ENCODE data around the gene CNTNAP2. TPM values are rescaled to one million over a fixed set of nuclear protein-coding genes. Genes with fewer than 3 reads are reported as not detected.

Gene CNTNAP2
- total and polyA plus RNA-seq, 2 of the 13 experiments (the other 11 are each of a cell fraction or from before 2014, with no cell fraction given) = 0.40 to 0.42 TPM

DNA sequence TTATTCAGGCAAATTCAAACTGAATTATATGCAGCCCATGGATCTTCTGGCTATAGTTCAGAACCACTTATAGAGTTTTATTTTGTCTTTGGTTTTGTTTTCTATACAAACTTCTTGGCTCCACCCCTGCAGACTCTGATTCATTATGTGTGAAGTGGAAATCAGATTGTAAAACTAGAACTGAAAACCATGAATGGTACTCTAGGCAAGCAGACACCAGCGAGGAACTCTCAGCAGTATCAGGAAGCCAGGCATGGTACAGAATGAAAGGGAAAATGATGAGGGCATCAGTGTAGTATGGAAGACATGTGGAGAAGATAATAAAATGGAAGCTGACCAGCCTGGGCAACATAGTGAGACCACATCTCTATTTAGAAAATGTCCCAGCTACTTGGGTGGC is 1447.1 kb downstream of the CNTNAP2 start (continued):
- TF ChIP-seq, protein P1, sequence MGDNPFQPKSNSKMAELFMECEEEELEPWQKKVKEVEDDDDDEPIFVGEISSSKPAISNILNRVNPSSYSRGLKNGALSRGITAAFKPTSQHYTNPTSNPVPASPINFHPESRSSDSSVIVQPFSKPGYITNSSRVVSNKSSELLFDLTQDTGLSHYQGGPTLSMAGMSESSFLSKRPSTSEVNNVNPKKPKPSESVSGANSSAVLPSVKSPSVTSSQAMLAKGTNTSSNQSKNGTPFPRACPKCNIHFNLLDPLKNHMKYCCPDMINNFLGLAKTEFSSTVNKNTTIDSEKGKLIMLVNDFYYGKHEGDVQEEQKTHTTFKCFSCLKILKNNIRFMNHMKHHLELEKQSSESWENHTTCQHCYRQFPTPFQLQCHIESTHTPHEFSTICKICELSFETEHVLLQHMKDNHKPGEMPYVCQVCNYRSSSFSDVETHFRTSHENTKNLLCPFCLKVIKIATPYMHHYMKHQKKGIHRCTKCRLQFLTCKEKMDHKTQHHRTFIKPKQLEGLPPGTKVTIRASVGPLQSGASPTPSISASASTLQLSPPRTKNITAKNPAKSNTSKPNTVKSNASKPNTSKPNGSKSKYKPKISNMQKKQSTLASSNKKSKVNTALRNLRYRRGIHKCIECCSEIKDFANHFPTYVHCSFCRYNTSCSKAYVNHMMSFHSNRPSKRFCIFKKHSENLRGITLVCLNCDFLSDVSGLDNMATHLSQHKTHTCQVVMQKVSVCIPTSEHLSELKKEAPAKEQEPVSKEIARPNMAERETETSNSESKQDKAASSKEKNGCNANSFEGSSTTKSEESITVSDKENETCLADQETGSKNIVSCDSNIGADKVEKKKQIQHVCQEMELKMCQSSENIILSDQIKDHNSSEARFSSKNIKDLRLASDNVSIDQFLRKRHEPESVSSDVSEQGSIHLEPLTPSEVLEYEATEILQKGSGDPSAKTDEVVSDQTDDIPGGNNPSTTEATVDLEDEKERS (CRISPR knock-in tag; IDR thresholded peaks at IDR 0.05) = no peak
- TF ChIP-seq, protein P2, sequence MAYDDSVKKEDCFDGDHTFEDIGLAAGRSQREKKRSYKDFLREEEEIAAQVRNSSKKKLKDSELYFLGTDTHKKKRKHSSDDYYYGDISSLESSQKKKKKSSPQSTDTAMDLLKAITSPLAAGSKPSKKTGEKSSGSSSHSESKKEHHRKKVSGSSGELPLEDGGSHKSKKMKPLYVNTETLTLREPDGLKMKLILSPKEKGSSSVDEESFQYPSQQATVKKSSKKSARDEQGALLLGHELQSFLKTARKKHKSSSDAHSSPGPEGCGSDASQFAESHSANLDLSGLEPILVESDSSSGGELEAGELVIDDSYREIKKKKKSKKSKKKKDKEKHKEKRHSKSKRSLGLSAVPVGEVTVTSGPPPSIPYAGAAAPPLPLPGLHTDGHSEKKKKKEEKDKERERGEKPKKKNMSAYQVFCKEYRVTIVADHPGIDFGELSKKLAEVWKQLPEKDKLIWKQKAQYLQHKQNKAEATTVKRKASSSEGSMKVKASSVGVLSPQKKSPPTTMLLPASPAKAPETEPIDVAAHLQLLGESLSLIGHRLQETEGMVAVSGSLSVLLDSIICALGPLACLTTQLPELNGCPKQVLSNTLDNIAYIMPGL (CRISPR knock-in tag; IDR thresholded peaks at IDR 0.05; ENCODE audit: borderline replicate concordance in 1 of 2, low read depth in 1 of 2) = no peak
- no peak for TF ChIP-seq ZNF207 (IDR thresholded peaks at IDR 0.05; ENCODE audit: borderline replicate concordance)

DNA sequence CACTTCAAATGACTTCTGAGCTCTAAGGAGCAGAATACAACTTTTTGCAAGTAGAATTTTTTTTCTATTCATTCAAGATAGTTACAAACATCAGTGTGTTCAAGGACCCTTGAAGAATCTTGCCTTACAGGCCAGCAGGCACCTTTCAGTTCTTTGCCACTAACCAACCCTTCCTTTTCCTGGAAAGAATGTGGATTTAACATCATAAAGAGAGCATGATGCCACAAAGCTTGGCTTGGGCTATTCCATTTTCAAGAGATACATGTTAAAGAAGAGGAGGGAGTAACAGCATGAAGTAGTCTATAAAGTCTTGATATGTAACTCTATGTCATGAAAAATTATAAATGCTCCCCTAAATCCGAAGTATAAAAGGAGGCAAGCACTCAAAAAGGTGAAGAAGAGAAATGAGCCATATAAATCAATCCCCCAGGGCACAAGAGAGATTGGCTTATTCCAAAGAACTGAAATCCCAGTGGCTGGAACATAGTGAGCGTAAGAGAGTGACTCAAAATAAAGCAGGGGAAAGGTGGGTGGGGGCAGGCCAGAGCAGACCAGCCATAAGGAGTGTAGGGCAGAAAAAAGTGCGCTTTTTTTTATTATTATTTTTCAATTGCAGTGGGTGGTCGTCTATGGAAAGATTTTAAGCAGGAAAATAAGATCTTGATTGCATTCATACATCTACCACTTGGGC is 1448.3 kb downstream of the CNTNAP2 start:
- H3K36me3 ChIP-seq (replicated peaks in 1 of 2; ENCODE audit: control insufficient read depth in 1 of 2, insufficient read depth in 2 of 2, low read length in 2 of 2) = no peaks in the 10 kb centered on the region
- intact Hi-C loops (cut with micrococcal nuclease; ENCODE audit: unreplicated experiment) (no loop called here), in situ Hi-C loops (cut with HindIII; ENCODE audit: extremely low pct_ligation_motif_present, low pct_unique_long_range_greater_than_20kb) (no loop called here)
- DNase-seq (ENCODE audit: low spot score) = no peak
- no peak overlapping the region for H2AFZ ChIP-seq (ENCODE audit: low read length)
- H3K79me2 ChIP-seq (ENCODE audit: insufficient read depth, low read length) = no peaks in the 10 kb centered on the region
- no peak overlapping the region for H3K9ac ChIP-seq (ENCODE audit: insufficient read depth, low read depth, low read length)
- no peak overlapping the region for H3K27ac ChIP-seq (ENCODE audit: extremely low read length, insufficient read depth, low read length)
- ATAC-seq = no peak
- 3% methylated on average over 4 of the region's 4 CpGs for WGBS (ENCODE audit: low lambda C conversion rate)
- no peaks in the 10 kb centered on the region for H4K20me1 ChIP-seq (ENCODE audit: insufficient read depth, low read length)
- no peaks in the 10 kb centered on the region for H3K27me3 ChIP-seq (ENCODE audit: control insufficient read depth in 1 of 2, insufficient read depth in 2 of 2, low read length in 2 of 2)
- no peak for FAIRE-seq
- CTCF ChIA-PET (ENCODE audit: low intra/inter-chr PET ratio, low total read pairs) = no interaction called here
- no TSS peak for BruUV-seq (replicated peaks)
- no peak overlapping the region for H3K4me2 ChIP-seq (ENCODE audit: low read depth, low read length)
- POLR2A ChIA-PET = no interaction called here
- TF ChIP-seq, protein P3, sequence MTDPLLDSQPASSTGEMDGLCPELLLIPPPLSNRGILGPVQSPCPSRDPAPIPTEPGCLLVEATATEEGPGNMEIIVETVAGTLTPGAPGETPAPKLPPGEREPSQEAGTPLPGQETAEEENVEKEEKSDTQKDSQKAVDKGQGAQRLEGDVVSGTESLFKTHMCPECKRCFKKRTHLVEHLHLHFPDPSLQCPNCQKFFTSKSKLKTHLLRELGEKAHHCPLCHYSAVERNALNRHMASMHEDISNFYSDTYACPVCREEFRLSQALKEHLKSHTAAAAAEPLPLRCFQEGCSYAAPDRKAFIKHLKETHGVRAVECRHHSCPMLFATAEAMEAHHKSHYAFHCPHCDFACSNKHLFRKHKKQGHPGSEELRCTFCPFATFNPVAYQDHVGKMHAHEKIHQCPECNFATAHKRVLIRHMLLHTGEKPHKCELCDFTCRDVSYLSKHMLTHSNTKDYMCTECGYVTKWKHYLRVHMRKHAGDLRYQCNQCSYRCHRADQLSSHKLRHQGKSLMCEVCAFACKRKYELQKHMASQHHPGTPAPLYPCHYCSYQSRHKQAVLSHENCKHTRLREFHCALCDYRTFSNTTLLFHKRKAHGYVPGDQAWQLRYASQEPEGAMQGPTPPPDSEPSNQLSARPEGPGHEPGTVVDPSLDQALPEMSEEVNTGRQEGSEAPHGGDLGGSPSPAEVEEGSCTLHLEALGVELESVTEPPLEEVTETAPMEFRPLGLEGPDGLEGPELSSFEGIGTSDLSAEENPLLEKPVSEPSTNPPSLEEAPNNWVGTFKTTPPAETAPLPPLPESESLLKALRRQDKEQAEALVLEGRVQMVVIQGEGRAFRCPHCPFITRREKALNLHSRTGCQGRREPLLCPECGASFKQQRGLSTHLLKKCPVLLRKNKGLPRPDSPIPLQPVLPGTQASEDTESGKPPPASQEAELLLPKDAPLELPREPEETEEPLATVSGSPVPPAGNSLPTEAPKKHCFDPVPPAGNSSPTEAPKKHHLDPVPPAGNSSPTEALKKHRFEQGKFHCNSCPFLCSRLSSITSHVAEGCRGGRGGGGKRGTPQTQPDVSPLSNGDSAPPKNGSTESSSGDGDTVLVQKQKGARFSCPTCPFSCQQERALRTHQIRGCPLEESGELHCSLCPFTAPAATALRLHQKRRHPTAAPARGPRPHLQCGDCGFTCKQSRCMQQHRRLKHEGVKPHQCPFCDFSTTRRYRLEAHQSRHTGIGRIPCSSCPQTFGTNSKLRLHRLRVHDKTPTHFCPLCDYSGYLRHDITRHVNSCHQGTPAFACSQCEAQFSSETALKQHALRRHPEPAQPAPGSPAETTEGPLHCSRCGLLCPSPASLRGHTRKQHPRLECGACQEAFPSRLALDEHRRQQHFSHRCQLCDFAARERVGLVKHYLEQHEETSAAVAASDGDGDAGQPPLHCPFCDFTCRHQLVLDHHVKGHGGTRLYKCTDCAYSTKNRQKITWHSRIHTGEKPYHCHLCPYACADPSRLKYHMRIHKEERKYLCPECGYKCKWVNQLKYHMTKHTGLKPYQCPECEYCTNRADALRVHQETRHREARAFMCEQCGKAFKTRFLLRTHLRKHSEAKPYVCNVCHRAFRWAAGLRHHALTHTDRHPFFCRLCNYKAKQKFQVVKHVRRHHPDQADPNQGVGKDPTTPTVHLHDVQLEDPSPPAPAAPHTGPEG (CRISPR knock-in tag; IDR thresholded peaks at IDR 0.05) = no peak
- TF ChIP-seq XRCC5 (optimal IDR thresholded peaks at IDR 0.05; ENCODE audit: low read length) = no peak
- TF ChIP-seq PRMT3 (CRISPR knock-in tag; IDR thresholded peaks at IDR 0.05; ENCODE audit: borderline replicate concordance, low read depth) = no peak
- H3K4me1 ChIP-seq (ENCODE audit: insufficient read depth, low read length) = no peaks in the 10 kb centered on the region
- H3K4me3 ChIP-seq (replicated peaks in 1 of 3; ENCODE audit: insufficient read depth in 1 of 3, low read depth in 2 of 3, low read length in 3 of 3) = no peak overlapping the region
- H3K9me3 ChIP-seq (ENCODE audit: low read length) = peaks cover 38% of the 10 kb centered on the region
